CD4-positive, alpha-beta T cell treated with Interleukin-6 for 4 hours (primary cell): ENCODE measurements around the gene MAST4.
A peak's percentile ranks its signal among the peaks of the same experiment; 100 is the strongest.

Source experiments
- DNase-seq: peaks from one replicate; pipeline ENCODE4 v3.0.0-alpha.2; 2020; ENCODE audit warnings: mixed read lengths

Gene MAST4

DNA sequence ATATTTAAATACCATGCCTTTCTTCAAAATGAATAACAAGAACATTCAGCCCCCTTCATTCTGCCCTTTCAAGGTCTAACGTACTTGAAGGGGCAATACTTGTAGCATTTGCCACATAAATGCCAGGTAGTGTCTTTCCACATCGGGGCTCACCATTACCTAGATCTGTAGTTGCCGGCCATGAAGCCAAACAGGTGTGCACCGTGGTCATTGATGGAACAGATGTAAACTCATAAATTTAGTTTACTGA is 407.4 kb downstream of the MAST4 start:
- no peak for DNase-seq

DNA sequence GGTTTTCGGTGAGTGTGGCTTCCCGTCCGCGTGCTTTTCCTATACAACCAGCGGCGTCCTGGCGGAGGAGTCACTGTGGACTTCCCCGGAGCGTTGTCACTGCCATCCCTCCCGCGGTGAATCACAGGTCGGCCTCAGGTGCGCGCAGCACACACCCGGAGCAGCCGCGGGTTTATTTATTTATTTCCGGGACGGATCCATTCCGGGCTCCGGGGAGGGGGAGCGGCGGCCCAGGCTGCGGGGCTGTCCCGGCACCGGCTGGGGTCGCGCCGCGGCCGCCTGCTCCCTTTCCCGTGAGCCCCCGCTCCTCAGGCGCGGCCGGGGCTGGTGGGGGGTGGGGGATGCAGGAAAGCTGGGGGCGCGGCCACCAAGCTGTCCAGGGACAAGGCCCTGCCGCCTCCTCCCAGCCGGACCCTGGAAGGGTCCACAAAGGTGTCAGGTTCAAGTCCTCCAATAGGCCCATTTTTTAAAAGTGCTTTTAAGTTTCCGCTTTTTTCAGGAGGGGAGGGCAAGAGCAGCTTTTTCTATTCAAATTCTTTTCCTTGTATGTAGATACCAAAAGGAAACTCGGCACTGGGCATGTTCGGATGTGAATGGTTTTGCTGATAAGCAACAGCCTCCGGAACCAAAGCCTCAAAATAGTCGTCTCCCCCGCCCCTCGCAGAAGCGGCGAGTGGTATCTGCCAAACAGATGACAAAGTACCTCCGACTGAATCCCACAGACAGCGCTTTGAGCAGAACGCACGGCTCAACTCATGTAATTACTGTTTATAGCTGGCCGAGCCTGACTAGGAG is 407.9 kb downstream of the MAST4 start:
- peak; percentile 92 for DNase-seq

DNA sequence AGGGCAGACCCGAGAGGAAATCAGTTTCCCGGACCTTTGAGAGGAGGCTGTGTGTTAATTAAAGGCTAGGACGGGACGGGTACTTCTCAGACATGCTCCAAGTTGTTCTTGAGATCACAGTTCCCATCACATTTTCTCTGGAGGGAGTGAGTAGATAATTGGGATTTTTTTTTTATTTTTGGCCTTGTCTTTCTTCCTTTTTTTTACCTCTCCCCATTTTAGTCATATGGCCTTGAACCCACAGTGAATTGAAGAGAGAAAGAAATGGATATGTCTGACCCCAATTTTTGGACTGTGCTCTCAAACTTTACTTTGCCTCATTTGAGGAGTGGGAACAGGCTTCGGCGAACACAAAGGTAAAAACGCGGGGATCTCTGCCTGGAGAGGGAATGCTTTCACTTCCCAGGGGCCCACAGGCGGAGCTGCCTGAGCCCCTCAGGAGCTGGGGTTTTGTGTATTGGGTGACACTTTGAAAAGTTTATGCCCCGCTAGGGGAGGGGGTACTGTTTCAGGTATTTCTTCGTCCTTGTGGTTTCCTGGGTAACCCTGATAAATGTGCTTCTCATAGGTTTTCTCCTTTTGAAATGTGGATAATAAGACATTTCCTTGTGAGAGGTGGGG is 408.6 kb downstream of the MAST4 start:
- peak; percentile 10 for DNase-seq

DNA sequence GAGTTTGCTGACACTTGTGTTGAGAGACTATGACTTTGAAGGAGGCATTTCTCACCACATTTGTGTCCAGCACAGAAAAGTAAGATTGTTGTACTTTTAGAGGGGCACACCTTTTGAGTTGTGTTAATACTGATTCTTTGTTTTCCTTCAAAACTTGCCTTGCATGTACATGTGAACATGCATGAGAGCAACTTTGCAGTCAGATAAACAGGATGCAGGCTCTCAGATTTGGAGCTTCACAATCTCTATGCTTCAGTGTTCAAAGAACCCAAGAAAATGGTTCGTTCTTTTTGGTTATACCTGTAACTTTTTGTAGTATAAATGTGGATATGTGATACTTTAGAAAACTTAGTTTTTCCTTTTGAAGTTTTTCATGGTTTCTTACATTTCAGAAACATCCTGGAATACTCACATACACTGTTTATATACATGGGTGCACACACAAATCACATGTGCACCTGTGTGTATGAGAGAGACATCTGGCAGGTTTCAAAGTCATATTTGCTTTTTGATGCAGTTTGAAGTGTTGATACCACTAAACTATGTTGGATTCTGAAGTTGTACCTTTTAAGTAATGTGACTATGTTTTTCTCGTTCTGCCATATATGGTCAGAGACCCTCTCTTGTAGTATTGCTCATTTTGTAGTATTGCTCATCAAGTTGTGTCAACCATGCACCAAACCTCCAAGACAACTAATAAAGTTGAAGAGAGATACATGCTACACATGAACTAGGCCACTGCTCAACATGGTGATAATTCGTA is 409.7 kb downstream of the MAST4 start:
- DNase-seq = no peak

DNA sequence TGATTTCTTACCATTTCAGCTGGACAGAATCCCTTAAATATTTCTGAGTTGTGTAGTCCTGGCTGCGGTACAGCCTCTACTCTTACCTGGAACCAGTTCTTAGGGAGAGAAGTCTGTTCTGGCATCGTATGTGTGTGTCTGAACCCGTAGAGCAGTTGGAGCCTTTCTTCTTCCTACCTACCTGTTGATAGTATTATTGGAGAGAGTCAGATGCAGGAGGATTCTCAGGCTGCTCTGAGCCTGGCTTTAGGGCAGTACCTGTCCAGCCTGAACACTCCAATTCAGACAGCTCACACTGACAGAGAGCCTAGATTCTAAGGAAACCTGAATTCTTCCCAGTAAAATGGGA is 410.3 kb downstream of the MAST4 start:
- no peak for DNase-seq

DNA sequence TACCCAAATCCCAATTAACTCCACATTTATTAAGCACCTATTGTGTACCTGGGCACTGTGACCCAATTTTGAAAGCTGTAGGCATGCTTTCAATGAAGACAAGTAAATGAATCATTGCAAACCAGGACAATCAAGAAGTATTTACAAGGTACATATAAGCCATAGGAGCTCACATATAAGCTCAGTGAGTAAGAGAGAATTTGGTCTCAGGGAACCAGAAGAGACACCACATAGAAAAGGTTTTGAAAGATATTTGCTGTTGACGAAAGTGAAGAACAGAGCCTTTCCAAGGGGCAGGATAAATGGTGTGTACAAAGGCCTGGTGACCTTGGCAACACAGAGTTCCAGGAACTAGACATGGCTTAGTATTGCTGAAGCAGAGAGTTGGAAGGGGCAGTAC is 412.8 kb downstream of the MAST4 start:
- no peak for DNase-seq

DNA sequence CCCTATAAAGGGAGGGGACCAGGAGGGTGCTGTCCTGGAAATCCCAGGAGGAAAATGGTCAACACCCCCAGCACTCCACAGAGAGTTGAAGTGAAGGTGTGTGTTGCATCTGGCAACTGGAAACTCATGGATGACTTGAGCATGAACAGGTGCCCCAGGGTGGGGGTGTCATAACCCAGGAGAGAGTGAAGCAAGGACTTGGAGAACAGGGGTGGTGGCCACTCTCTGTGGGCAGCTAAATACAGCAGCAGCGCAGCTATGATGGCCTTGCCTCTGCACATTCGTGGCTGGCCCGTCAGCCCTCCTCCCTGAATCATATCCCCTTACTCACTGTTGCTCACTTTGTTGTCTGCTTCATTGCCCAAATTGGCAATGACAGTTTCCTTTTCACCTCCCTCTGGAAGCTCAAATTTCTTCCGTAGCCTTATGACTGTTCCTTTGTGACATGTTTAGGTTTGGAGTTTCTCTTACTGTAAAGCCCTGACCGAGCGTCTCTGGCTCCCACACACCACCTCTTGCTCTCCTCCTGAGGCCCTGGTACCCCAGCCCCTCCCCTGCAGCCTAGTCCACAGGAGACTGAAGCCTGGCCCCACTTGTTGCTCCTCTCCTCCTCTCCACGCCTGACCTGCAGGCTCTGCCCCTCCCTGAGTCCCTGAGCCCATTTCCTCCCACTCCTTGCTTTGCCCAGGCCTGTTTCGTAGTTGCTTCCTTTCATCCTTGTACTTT is 414.7 kb downstream of the MAST4 start:
- peak; percentile 12 for DNase-seq

DNA sequence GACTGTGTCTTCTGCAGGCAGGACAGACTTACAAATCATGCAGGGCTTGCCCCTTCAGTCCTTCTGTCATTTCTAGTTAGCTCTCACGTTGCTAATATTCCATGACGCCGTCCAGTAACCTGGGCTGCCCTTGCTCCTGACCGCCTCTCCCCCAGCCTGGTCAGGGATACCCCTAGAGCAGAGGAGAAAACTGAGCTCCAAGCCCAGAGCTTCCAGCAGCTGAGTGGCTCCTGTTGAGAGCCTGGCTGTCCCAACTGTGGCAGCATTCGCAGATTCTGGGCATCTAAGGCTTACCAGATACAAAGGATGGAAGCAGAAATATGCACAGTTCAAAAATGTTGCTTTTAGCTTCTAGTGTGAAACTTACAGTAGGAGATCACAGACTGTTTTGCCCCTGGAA is 415.2 kb downstream of the MAST4 start:
- no peak for DNase-seq

DNA sequence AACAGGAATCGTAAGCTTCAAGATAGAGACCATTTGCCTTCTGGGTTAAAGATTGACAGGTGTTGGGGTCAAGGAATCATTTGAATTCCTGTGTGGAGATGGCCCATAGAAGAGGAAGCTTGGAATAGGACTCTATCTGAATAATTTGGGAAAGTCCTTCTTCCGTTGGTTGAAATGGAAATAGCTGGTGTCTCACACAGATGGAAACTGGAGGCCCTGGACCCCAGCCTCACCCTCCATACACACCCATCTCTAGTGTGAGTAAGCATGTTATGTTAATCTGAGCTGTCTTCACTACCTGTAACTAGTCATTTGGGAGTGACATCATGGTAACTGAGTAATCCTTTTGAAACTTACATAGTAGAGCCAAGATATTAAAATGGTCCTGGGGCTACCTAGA is 416.0 kb downstream of the MAST4 start:
- DNase-seq = no peak

DNA sequence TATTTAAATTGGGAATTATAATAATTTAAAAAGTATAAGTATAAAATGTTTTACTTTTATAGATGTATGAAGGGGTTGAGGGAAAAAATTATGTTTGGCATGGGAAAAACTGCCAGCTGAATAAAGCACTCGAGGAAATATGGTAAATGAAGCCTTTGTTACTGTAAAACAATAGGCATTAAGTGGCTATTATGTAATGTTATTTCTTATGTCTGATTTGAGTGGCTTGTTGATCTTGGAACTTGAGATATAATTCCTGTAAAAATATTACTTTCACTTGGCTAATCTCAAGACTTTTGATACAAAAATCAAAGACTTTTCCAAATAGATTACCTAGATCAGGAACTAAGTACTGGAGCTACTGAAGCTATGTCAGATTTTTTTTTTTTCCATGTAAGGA is 417.5 kb downstream of the MAST4 start:
- DNase-seq = no peak

DNA sequence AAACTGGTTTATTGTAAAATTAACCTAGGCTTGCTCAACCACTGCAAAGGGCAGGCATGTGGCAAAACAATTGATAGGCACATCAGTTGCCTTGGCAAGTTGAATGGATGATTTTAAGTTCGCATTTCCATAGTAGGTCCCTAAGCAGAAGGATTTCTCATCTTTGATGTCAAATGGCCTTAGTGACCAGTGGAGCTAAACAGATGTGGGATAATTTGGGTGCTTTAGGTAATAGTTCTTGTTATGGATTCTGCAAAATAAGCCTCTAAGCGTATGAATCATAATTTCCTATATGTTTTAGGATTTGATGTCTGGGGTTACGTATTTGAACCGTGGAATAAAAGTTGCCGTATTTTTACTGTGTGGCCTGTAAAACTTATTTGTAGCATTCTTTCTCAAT is 418.0 kb downstream of the MAST4 start:
- DNase-seq = no peak

DNA sequence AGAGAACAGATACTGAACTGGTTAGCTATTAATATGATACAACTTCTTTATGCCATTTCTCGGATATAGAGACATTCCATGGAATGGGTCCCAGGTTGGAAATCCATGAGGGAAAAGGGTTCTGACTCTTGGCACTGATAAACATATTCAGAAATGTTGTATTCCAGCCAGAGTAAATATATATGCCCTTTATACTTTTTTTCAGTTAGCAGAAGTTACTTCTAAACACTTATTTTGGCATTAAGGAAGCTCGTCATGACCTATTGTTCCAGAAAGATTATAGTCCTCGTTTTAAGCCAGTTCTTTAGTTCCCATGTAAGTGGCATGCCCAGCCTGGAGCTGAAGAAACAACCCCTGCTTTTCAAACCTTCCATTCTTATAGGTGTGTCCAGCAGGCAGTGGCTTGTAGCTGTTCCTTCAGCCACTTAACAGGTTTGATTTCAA is 418.8 kb downstream of the MAST4 start:
- DNase-seq = no peak

DNA sequence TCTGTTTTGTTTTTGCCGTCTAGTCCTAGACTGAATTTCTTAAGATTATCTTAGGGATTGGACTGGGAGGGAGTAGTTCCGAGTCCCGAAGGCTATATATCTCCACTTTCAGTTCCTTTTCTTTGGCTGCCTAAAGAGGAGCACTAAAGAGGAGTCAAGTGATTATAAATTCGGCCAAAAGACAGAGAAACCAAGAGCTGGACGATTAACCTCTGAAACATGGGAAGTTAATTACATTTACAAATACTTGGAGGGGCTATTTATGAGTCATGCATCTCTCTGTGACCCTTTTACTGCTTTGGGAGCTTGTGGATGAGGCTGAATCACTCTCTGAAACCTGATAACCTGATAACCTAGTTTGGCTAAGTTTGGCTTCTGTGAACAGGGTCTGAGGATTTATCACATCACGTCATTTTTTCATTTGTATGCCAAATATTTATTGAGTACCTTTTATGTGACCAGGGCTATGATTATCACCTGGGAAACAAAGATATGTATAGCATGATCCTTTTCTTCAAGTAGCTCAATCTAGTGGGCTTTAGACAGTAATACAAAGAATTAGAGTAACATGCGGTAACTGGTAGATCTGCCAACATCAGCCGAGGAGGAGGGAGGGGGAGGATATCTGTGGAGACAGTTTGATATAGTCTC is 419.5 kb downstream of the MAST4 start:
- no peak for DNase-seq

DNA sequence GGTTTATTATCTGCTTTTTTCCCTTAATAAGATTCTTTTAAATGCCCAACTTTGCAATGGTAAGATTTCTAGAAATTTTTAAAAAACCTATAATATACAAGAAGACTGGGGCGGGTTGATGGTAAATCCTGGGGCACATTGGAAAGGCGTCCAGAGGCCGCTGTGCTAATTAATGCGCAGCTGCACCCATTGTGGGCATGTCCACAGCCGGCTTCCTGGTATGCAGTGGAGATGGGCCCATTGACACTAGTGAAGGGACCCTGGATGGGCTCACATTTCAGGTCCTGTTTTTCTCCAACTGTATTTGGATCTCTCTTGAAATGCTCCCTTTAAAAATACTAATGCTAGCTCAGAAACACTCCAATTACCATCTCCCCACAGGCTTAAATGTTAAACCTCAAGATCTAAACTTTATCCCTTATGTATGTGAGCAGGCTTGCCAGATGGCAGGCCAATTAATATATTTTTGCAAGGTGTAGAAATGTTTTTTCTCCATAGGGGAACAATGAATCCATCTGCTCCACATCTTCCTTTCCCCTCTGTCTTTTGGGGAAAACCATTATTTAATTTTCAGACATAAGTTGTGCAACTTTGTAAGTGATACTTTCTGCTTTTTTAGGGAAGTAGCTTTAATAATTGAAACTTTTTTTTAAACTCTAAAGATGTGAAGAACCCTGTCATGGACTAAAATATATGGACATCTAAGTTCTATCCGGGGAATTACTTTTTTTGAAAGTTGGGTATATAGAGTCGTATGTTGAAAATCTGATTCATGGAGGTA is 423.1 kb downstream of the MAST4 start:
- DNase-seq = no peak

DNA sequence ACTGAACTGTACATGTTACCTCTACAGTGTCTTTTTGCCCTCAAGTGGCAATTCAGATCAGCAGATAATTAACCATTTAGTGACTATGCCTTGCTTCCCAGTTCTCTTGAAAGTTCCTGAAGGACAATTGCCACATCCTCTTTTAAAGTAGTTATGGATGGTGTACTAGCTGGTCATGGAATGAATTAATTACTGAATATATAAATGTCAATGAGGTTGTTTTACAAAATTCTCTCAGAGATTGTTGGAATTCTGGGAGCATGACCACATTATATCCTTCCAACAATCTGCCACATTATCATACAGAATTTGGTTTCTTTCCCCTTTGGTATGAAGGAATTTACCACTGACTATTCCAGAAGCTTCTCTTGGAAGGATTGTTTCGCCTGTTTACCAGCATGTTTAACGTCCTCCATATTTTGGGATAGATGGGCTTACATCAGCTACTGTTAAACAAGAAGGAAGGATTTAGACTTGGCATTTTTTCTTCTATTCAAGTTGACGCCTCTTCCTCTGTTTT is 424.0 kb downstream of the MAST4 start:
- DNase-seq = no peak

DNA sequence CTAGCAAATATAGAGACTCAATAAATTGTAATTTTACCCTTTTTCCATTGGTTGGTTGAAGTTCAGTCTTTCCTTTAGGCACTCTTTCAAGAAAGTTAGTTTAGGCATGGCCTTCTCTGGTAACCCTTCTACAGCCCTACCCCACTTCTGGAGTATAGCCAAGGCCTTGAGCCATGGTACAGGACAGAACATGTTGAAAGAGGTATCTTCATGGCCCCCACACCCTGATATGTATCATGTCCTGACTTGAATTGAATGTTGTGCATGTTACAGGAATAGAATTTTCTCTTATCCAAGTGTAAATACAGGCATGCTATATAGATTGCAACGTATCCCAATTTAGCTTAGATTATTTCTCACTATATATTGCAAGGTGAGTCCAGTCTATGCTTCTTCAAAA is 424.8 kb downstream of the MAST4 start:
- DNase-seq = no peak

DNA sequence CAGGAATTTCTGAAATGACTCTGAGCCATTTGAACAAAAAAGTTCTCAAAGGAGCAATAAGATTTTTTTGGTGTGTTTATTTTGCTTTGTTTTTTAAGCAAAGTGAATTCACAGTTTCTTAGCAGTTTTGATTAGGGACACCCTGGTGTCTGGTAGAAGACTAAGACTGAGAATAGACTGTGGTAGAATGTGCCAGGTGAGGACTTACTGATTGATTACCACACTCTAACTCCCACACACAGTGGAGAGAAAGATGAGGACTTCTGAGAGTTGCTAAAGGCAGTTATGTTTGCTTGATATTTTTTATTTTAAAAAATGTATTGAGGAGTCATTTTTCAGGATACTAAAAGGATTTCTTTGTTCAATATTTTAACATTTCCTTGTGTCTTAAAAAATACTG is 425.3 kb downstream of the MAST4 start:
- no peak for DNase-seq

DNA sequence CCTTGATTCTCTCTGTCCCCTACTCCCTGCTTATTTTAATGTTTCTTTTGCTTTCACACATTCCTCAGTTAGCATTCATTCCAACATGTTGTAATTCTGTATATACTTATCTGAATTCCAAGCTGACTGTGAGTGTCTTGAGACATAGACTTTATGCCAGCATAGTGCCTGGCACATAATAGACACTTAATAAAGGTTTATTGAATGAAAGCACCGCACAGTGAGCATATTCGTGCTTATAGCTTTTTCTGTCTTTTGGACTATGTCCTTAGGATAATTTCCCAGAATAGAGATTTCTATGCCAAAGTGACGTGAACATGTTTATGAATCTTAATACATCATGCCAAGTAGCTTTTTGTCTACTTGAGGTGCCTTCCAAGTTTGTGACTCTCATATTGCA is 425.8 kb downstream of the MAST4 start:
- no peak for DNase-seq

DNA sequence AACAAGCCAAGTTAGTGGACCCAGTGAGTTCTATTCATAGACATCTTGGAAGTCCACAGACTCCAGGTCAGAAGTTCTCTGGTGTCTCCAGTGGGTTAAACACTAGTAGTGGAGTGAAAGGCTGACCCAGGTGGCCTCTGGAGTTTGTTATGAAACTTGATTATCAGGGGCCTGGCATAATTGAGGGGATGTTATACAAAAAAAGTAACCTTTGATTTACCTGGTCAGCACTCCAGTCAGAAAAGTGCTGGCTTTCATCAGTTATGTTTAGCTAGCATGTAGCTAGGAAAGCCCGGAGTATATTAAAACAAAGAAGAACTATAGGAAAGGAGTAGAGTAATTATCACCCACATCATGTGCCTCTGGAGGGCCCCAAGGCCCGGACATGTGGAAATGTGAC is 429.3 kb downstream of the MAST4 start:
- no peak for DNase-seq

DNA sequence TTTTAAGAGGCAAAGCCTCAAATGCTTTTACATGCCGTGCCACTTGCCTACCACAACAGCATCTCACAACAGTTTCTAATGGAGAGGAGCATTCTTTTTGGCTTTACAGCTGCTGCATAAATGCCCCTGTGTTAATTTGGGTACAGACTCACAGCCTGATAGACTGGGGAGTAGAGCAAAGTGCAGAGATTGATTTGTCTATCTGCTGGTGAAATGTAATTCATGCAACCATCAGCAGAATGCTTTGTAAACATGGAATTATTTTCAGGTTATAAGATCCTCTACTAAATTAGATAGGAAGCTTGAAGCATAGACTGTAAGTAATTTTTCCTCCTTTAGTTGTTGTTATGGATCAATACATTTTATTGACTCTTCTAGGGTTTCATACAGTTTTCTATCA is 430.1 kb downstream of the MAST4 start:
- no peak for DNase-seq

DNA sequence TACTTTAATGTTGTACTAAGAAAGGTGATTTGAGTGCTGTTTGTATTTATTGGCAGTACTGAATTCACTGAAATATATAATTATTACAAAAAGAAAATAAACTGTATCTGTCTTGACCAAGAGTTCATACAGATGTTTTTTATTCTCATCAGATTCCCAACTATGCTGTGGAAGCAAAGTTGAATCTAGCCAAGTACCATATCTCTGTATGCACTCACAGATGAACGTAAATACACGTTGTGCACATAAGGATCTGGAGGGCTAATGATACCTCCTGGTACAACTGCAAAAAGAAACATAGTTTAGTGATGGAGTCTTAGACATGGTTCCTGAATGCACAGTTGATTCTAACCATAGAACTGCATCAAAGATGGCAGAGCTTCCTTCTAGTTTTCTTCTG is 431.0 kb downstream of the MAST4 start:
- DNase-seq = no peak

DNA sequence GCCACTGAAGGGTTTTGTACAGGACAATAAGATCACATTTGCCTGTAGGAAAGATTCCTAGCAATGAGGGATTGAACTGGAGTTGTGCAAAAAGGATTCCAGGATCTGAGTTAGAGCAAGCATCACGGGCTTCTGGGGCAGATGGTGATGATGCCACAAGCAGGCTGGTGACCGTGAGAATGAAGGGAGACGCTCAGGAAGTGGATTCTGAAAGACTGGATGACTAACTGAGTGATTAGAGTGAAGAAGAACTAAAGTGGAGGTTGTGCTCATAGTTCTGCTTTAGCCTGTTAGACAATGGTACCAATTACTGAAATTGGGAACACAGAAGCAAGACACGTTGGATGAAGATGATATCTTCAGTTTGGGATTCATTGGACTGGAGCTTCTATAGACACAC is 432.2 kb downstream of the MAST4 start:
- no peak for DNase-seq
